Smooth muscle cell (in vitro differentiated cells): ENCODE data around the gene JAM3. TPM values are rescaled to one million over a fixed set of nuclear protein-coding genes. Genes with fewer than 3 reads are reported as not detected.
"Not testable (repeated sequence)": the region's sequence is repeated elsewhere in the genome, so short reads cannot be mapped to it uniquely, and the experiment has no call there.

Experiments
- DNase-seq: peaks from one replicate; lab custom pipeline; 2025; ENCODE audit not compliant: unreplicated experiment; lab: John Stamatoyannopoulos, UW
- H2AFZ ChIP-seq: fragments of 200-600 bp; sonication (generic); 2 replicates; pipeline ENCODE4 v1.6.0; 2016; ENCODE audit warnings: antibody characterized with exemption, low read depth, mild to moderate bottlenecking
- H3F3A ChIP-seq: fragments of 200-600 bp; sonication (generic); 2 replicates; pipeline ENCODE4 v1.6.0; 2017; ENCODE audit warnings: antibody characterized with exemption, low read depth
- H3K27ac ChIP-seq: fragments of 200-600 bp; sonication (generic); 2 replicates; pipeline ENCODE4 v1.5.1; 2016; ENCODE audit warnings: low read depth, mild to moderate bottlenecking
- H3K27me3 ChIP-seq: fragments of 200-600 bp; sonication (generic); 2 replicates; pipeline ENCODE4 v1.6.1; 2016; ENCODE audit warnings: low read depth, mild to moderate bottlenecking
- H3K36me3 ChIP-seq: fragments of 200-600 bp; sonication (generic); 2 replicates; pipeline ENCODE4 v1.5.1; 2016; ENCODE audit warnings: low read depth
- H3K4me1 ChIP-seq: fragments of 200-600 bp; sonication (generic); 2 replicates; pipeline ENCODE4 v1.5.1; 2016; ENCODE audit warnings: low read depth
- H3K4me2 ChIP-seq: fragments of 200-600 bp; sonication (generic); 2 replicates; pipeline ENCODE4 v1.6.0; 2016; ENCODE audit warnings: mild to moderate bottlenecking
- H3K4me3 ChIP-seq: fragments of 200-600 bp; sonication (generic); 2 replicates; pipeline ENCODE4 v1.5.1; 2016; ENCODE audit warnings: mild to moderate bottlenecking
- H3K79me2 ChIP-seq: fragments of 200-600 bp; sonication (generic); 2 replicates; pipeline ENCODE4 v1.6.0; 2016; ENCODE audit warnings: low read depth, mild to moderate bottlenecking
- H3K9ac ChIP-seq: fragments of 200-600 bp; sonication (generic); 2 replicates; pipeline ENCODE4 v1.6.0; 2016; ENCODE audit warnings: low read depth
- H3K9me3 ChIP-seq: fragments of 200-600 bp; sonication (generic); replicated peaks from 2 replicates; pipeline ENCODE4 v1.5.1; 2016; ENCODE audit warnings: low read depth
- H4K20me1 ChIP-seq: fragments of 200-600 bp; sonication (generic); 2 replicates; pipeline ENCODE4 v1.6.0; 2016; ENCODE audit warnings: low read depth
- CTCF ChIP-seq: fragments of 200-600 bp; sonication (generic); IDR thresholded peaks from 2 replicates; pipeline ENCODE4 v1.5.1; 2017; ENCODE audit warnings: borderline replicate concordance, mild to moderate bottlenecking, antibody characterized with exemption; ENCODE audit not compliant: insufficient read depth, poor library complexity, severe bottlenecking
- WGBS: methylation state at CpG from one replicate; pipeline ENCODE4 v1.1.7; 2016; ENCODE audit warnings: low lambda C conversion rate; 5-methylcytosine and 5-hydroxymethylcytosine counted together
- polyA plus RNA-seq: library from polyadenylated mRNA; unstranded; fragments of >200 nt; fragmentation: Nextera tagmentation; extraction: Ambion mirVana; gene quantifications from 2 replicates; pipeline ENCODE4 v1.2.1, GENCODE V29; 2016
- total RNA-seq: library from RNA; depleted of rRNA; stranded (reverse); fragments of >200 nt; gene quantifications from 2 replicates; pipeline ENCODE4 v1.2.3, GENCODE V29; 2014

JAM3 gene
- total and polyA plus RNA-seq, 2 experiments from 2014 or later, result 75.5 to 82.9 TPM

- DNase-seq, result no peak
- no peak overlapping the region for H3K9ac ChIP-seq
- no peaks in the 10 kb centered on the region for H4K20me1 ChIP-seq
- no peak overlapping the region for H2AFZ ChIP-seq
- no peak overlapping the region for H3K27ac ChIP-seq
- H3K36me3 ChIP-seq, result peaks cover 30% of the 10 kb centered on the region
- no peak overlapping the region for H3K4me2 ChIP-seq
- H3K27me3 ChIP-seq, result no peaks in the 10 kb centered on the region
- no peaks in the 10 kb centered on the region for H3K9me3 ChIP-seq
- no peaks in the 10 kb centered on the region for H3K4me1 ChIP-seq
- no peaks in the 10 kb centered on the region for H3K79me2 ChIP-seq
- no peaks in the 10 kb centered on the region for H3F3A ChIP-seq
- H3K4me3 ChIP-seq, result no peak overlapping the region
- TF ChIP-seq CTCF, result no peak
- WGBS, result 98% methylated on average over 13 of the region's 13 CpGs
Measured at GRCh38 chr11:134176284-134176683, 107.4 kb downstream of the JAM3 start.

- no peaks in the 10 kb centered on the region for H3K4me1 ChIP-seq
- WGBS, result 89% methylated on average over 5 of the region's 5 CpGs
- TF ChIP-seq CTCF, result no peak
- H3K4me3 ChIP-seq, result no peak overlapping the region
- no peaks in the 10 kb centered on the region for H4K20me1 ChIP-seq
- no peak overlapping the region for H3K4me2 ChIP-seq
- no peaks in the 10 kb centered on the region for H3K27me3 ChIP-seq
- H2AFZ ChIP-seq, result no peak overlapping the region
- DNase-seq, result no peak
- H3K27ac ChIP-seq, result no peak overlapping the region
- H3K79me2 ChIP-seq, result no peaks in the 10 kb centered on the region
- peaks cover 30% of the 10 kb centered on the region for H3K36me3 ChIP-seq
- H3F3A ChIP-seq, result no peaks in the 10 kb centered on the region
- H3K9ac ChIP-seq, result no peak overlapping the region
- H3K9me3 ChIP-seq, result no peaks in the 10 kb centered on the region
Measured at GRCh38 chr11:134178032-134178674, 109.3 kb downstream of the JAM3 start.

- 96% methylated on average over 4 of the region's 4 CpGs for WGBS
- no peak overlapping the region for H2AFZ ChIP-seq
- H4K20me1 ChIP-seq, result no peaks in the 10 kb centered on the region
- no peak overlapping the region for H3K4me2 ChIP-seq
- H3K9me3 ChIP-seq, result no peaks in the 10 kb centered on the region
- H3K36me3 ChIP-seq, result peaks cover 26% of the 10 kb centered on the region
- no peaks in the 10 kb centered on the region for H3K4me1 ChIP-seq
- H3K9ac ChIP-seq, result no peak overlapping the region
- no peak overlapping the region for H3K4me3 ChIP-seq
- H3K79me2 ChIP-seq, result no peaks in the 10 kb centered on the region
- H3K27ac ChIP-seq, result no peak overlapping the region
- no peak for TF ChIP-seq CTCF
- no peaks in the 10 kb centered on the region for H3F3A ChIP-seq
- DNase-seq, result no peak
- no peaks in the 10 kb centered on the region for H3K27me3 ChIP-seq
Measured at GRCh38 chr11:134181707-134182106, 112.8 kb downstream of the JAM3 start.

GRCh38 chr11:134188092-134188491 is 119.2 kb downstream of the JAM3 start:
- not testable (repeated sequence) for H4K20me1 ChIP-seq, DNase-seq, H3K27me3 ChIP-seq, H3K4me3 ChIP-seq, H3K4me2 ChIP-seq, H2AFZ ChIP-seq, H3K9ac ChIP-seq, H3K79me2 ChIP-seq, H3K27ac ChIP-seq, H3F3A ChIP-seq, H3K4me1 ChIP-seq, H3K9me3 ChIP-seq
- WGBS, result 98% methylated on average over 8 of the region's 8 CpGs
- H3K36me3 ChIP-seq, result peaks cover 40% of the 10 kb centered on the region
